Measurements from ENCODE around the gene GFI1B.

The GFI1B gene

GRCh38 chr9:132991351-132992300, 13.1 kb downstream of the GFI1B start:
- TF ChIP-seq CTCF (IDR thresholded peaks at IDR 0.05; ENCODE audit: low read length, missing control alignments), result no peak
- H3K4me3 ChIP-seq (replicated peaks; ENCODE audit: low read depth, low read length), result no peak overlapping the region
- no peak for DNase-seq (ENCODE audit: low read depth)

- TF ChIP-seq CTCF (IDR thresholded peaks at IDR 0.05; ENCODE audit: low read length, missing control alignments), result no peak
- H3K4me3 ChIP-seq (replicated peaks; ENCODE audit: low read depth, low read length), result no peak overlapping the region
- no peak for DNase-seq (ENCODE audit: low read depth)
These were observed 15.0 kb downstream of the GFI1B start for GRCh38 chr9:132993511-132993939.

DNA sequence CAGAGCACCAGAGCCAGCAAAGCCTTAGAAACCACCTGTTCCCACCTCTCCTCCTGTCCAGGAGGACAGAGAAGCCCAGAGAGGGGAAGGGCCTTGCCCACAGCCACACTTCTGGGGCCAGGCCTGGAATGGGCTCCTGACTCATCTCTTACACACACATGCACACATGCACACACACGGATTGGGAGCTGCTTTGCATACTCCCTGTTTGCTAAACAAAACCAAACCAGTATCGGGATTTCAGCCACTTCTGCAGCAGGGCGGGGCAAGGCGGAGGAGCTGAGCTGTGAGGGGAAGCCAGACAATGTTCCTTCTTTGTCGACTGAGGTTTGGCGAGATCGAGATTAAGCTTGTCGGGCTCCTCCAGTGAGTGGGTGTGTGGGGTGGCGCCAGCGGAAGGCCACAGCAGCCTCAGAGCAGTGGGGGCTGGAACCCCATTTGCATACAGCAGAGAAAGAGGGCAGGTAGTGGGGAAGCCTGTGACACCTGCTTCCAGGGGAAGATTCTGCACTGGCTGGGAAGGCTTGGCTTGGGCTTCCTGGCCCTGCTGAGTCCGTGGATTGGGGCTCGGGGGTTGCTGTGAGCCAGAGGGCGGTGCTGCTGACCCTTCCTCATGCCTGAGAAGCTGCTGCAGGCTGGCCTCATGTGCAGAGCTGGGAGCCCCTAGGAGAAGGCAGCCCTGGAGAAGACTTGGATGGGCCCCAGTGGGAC, 16.1 kb downstream of the GFI1B start:
- H3K4me3 ChIP-seq (replicated peaks; ENCODE audit: low read depth, low read length), result no peak overlapping the region
- TF ChIP-seq CTCF (IDR thresholded peaks at IDR 0.05; ENCODE audit: low read length, missing control alignments), result no peak
- DNase-seq (ENCODE audit: low read depth), result peak; percentile 58

GRCh38 chr9:132995121-132995420, 16.6 kb downstream of the GFI1B start:
- no peak overlapping the region for H3K4me3 ChIP-seq (replicated peaks; ENCODE audit: low read depth, low read length)
- DNase-seq (ENCODE audit: low read depth), result no peak
- no peak for TF ChIP-seq CTCF (IDR thresholded peaks at IDR 0.05; ENCODE audit: low read length, missing control alignments)

- DNase-seq (ENCODE audit: low read depth), result no peak
- no peak overlapping the region for H3K4me3 ChIP-seq (replicated peaks; ENCODE audit: low read depth, low read length)
- no peak for TF ChIP-seq CTCF (IDR thresholded peaks at IDR 0.05; ENCODE audit: low read length, missing control alignments)
These were observed 17.4 kb downstream of the GFI1B start for GRCh38 chr9:132995879-132996278.

GRCh38 chr9:132996526-132996925, 18.0 kb downstream of the GFI1B start:
- H3K4me3 ChIP-seq (replicated peaks; ENCODE audit: low read depth, low read length), result no peak overlapping the region
- TF ChIP-seq CTCF (IDR thresholded peaks at IDR 0.05; ENCODE audit: low read length, missing control alignments), result no peak
- DNase-seq (ENCODE audit: low read depth), result no peak

All from fibroblast of pulmonary artery (primary cell).